ENCODE data around the gene DCAF12.

Gene DCAF12

DNA sequence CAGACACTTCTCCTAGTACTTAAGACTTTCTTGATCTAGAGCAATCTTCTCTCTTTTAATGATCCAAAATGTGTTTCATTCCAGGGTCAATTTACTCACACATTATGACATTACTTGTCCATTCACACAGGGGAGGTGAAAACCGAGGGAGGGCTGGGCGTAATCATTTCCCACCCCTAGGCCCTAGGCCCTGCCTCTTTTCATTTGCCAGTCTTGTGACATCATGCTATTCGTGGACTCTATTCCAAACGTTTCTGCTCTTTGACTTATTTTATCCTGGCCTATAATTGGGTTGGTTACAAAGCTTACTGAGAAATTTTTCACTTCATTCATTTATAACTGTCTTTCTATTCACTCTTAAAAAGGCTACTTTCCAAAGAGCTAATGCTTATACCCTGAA, 2.4 kb downstream of the DCAF12 start:
- H3K4me3 ChIP-seq (ENCODE audit: low read depth, low read length) = no peak overlapping the region
- peaks cover 45% of the 10 kb centered on the region for H3K36me3 ChIP-seq
- H3K27ac ChIP-seq = no peak overlapping the region

DNA sequence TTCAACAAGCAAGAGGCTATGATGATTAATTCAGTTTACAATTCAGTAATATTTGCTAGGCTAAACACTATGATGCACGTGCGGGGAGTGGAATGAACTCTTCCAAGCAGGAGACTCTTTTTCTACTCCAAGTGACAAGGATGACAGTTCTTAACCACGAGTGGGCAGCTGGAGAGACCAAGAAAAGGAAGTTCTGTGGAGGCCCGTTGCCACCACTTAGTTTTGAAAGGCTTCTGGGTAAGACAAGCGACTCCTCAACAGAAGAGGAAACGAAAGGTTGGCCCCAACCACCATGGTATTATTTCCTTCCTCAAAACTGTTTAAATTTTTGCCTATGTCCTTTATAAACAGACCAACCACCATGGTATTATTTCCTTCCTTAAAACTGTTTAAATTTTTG, 2.8 kb downstream of the DCAF12 start:
- H3K27me3 ChIP-seq (ENCODE audit: insufficient read depth, low read depth, severe bottlenecking) = no peaks in the 10 kb centered on the region
- no peak overlapping the region for H3K27ac ChIP-seq
- no peak for DNase-seq
- no peaks in the 10 kb centered on the region for H3K9me3 ChIP-seq (ENCODE audit: severe bottlenecking)
- TF ChIP-seq, protein P1, sequence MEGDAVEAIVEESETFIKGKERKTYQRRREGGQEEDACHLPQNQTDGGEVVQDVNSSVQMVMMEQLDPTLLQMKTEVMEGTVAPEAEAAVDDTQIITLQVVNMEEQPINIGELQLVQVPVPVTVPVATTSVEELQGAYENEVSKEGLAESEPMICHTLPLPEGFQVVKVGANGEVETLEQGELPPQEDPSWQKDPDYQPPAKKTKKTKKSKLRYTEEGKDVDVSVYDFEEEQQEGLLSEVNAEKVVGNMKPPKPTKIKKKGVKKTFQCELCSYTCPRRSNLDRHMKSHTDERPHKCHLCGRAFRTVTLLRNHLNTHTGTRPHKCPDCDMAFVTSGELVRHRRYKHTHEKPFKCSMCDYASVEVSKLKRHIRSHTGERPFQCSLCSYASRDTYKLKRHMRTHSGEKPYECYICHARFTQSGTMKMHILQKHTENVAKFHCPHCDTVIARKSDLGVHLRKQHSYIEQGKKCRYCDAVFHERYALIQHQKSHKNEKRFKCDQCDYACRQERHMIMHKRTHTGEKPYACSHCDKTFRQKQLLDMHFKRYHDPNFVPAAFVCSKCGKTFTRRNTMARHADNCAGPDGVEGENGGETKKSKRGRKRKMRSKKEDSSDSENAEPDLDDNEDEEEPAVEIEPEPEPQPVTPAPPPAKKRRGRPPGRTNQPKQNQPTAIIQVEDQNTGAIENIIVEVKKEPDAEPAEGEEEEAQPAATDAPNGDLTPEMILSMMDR (IDR thresholded peaks at IDR 0.05; ENCODE audit: low read depth, low read length) = no peak
- peaks cover 49% of the 10 kb centered on the region for H3K36me3 ChIP-seq
- no peak overlapping the region for H3K4me3 ChIP-seq (ENCODE audit: low read depth, low read length)

More for the DNA sequence above, 2.4 kb downstream of the DCAF12 start:
- TF ChIP-seq, protein P1 (IDR thresholded peaks at IDR 0.05; ENCODE audit: low read depth, low read length) = no peak
- no peaks in the 10 kb centered on the region for H3K9me3 ChIP-seq (ENCODE audit: severe bottlenecking)
- H3K27me3 ChIP-seq (ENCODE audit: insufficient read depth, low read depth, severe bottlenecking) = no peaks in the 10 kb centered on the region
- no peak for DNase-seq

DNA sequence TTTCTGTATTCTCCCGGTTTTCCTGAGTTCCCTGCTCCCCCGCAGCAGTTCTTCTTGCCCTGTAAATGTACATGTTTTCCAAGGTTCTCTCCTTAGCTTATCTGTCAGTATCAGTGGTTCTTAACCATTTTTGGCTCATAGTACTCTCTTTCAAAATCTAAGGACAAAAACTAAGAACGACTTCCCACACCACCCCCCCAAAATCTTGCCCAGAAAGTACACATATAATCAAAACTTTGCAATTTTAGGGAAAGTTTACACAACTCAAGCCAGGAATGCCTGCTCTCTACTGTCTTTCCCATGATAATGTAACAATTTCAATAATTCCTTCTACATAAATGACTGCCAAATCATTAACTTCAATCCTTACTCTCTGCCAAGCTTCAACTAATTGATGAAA, 4.5 kb downstream of the DCAF12 start:
- Histone ChIP-seq H3K36me3 (peaks cover 64% of the 10 kb centered on the region), H3K4me3 (ENCODE audit: low read depth, low read length) (no peak overlapping the region), H3K27ac (no peak overlapping the region), H3K27me3 (ENCODE audit: insufficient read depth, low read depth, severe bottlenecking) (no peaks in the 10 kb centered on the region), H3K9me3 (ENCODE audit: severe bottlenecking) (no peaks in the 10 kb centered on the region)
- no peak for DNase-seq
- TF ChIP-seq, protein P1 (IDR thresholded peaks at IDR 0.05; ENCODE audit: low read depth, low read length) = no peak

DNA sequence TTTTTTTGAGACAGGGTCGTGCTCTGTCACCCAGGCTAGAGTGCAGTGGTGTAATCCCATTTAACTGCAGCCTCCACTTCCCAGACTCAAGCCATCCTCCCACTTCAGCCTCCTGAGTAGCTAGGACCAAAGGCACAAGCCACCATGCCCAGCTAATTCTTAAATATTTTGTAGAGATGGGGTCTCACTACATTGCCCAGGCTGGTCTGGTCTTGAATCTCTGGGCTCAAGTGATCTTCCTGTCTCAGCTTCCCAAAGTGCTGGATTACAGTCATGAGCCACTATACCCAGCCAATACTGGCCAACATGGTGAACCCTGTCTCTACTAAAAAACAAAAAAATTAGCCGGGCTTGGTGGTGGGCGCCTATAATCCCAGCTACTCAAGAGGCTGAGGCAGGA, 6.8 kb downstream of the DCAF12 start:
- TF ChIP-seq, protein P1 (IDR thresholded peaks at IDR 0.05; ENCODE audit: low read depth, low read length) = no peak
- Histone ChIP-seq H3K9me3 (ENCODE audit: severe bottlenecking) (no peaks in the 10 kb centered on the region), H3K27me3 (ENCODE audit: insufficient read depth, low read depth, severe bottlenecking) (no peaks in the 10 kb centered on the region), H3K27ac (no peak overlapping the region), H3K36me3 (peaks cover 79% of the 10 kb centered on the region), H3K4me3 (ENCODE audit: low read depth, low read length) (no peak overlapping the region)
- no peak for DNase-seq

DNA sequence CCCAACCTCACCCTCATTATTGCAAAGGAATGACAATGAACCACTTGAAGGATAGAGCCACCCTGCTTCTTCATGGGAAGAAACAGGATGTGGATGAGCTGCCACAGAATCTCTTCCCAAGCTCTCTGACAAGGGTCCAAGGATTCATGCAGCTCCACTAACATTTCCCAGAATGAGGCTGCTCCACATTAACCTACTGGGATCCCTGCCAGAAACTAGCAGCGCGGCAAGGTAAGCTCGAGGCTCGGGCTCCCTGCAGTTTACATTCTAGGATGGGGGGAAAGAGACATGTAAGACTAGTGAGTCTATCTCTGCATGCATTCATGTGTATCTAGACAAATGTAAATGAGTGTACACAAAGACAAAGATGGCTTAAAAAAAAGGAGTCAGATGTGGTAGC, 12.1 kb downstream of the DCAF12 start:
- TF ChIP-seq, protein P1 (IDR thresholded peaks at IDR 0.05; ENCODE audit: low read depth, low read length) = no peak
- DNase-seq = no peak
- Histone ChIP-seq H3K4me3 (ENCODE audit: low read depth, low read length) (no peak overlapping the region), H3K27me3 (ENCODE audit: insufficient read depth, low read depth, severe bottlenecking) (no peaks in the 10 kb centered on the region), H3K36me3 (peaks cover 71% of the 10 kb centered on the region), H3K27ac (no peak overlapping the region), H3K9me3 (ENCODE audit: severe bottlenecking) (no peaks in the 10 kb centered on the region)

DNA sequence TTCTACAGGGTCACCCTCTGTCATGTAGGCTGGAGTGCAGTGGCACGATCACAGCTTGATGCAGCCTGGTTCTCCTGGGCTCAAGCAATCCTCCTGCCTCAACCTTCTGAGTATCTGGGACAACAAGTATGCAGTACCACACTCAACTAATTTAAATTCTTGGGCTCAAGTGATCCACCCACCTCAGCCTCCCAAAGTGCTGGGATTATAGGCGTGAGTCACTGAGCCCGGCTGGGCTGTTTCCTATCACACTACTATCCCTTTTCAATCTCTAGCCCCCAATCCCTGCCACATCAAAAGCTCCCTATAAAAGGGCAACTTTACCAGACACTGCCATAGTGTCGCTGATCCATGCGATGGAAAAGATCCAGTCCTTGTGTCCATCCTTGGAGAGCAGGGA, 20.4 kb downstream of the DCAF12 start:
- H3K36me3 ChIP-seq = peaks cover 68% of the 10 kb centered on the region
- H3K4me3 ChIP-seq (ENCODE audit: low read depth, low read length) = no peak overlapping the region
- no peak overlapping the region for H3K27ac ChIP-seq
- H3K27me3 ChIP-seq (ENCODE audit: insufficient read depth, low read depth, severe bottlenecking) = no peaks in the 10 kb centered on the region
- TF ChIP-seq, protein P1 (IDR thresholded peaks at IDR 0.05; ENCODE audit: low read depth, low read length) = no peak
- H3K9me3 ChIP-seq (ENCODE audit: severe bottlenecking) = no peaks in the 10 kb centered on the region
- DNase-seq = no peak
